Activated naive CD8-positive, alpha-beta T cell treated with anti-CD3 and anti-CD28 coated beads for 36 hours (primary cell): ENCODE results near the gene CFAP92. TPM values are rescaled to one million over a fixed set of nuclear protein-coding genes. Genes with fewer than 3 reads are reported as not detected.
"Not testable (repeated sequence)": the region's sequence is repeated elsewhere in the genome, so short reads cannot be mapped to it uniquely, and the experiment has no call there.

Experiments
- DNase-seq: peaks from one replicate; pipeline ENCODE4 v3.0.0; 2021
- H3K27ac Mint-ChIP-seq: one replicate; pipeline ENCODE4 v1.8.0; 2022; ENCODE audit warnings: mild to moderate bottlenecking, moderate library complexity, mixed read lengths
- H3K27me3 Mint-ChIP-seq: one replicate; pipeline ENCODE4 v1.8.0; 2022; ENCODE audit warnings: mild to moderate bottlenecking, mixed read lengths
- H3K36me3 Mint-ChIP-seq: one replicate; pipeline ENCODE4 v1.8.0; 2021; ENCODE audit warnings: mild to moderate bottlenecking, mixed read lengths
- H3K4me1 Mint-ChIP-seq: one replicate; pipeline ENCODE4 v1.8.0; 2021; ENCODE audit warnings: mixed read lengths
- H3K4me3 Mint-ChIP-seq: one replicate; pipeline ENCODE4 v1.8.0; 2022; ENCODE audit warnings: mild to moderate bottlenecking, moderate library complexity, mixed read lengths
- H3K9me3 Mint-ChIP-seq: one replicate; pipeline ENCODE4 v1.8.0; 2022; ENCODE audit warnings: mixed read lengths
- total RNA-seq, 2 experiments: library from RNA; stranded (reverse); gene quantifications; one replicate each; pipeline ENCODE4 v1.2.3, GENCODE V29; 2021

Gene CFAP92
- total RNA-seq, 2 experiments from 2014 or later = 0.40 to 0.56 TPM

- H3K9me3 Mint-ChIP-seq = no peaks in the 10 kb centered on the region
- H3K27ac Mint-ChIP-seq = no peak overlapping the region
- DNase-seq = no peak
- H3K4me3 Mint-ChIP-seq = no peak overlapping the region
- peaks cover 19% of the 10 kb centered on the region for H3K4me1 Mint-ChIP-seq
- peaks cover 9% of the 10 kb centered on the region for H3K36me3 Mint-ChIP-seq
- H3K27me3 Mint-ChIP-seq = no peaks in the 10 kb centered on the region
These were observed 120.4 kb downstream of the CFAP92 start for GRCh38 chr3:128873244-128874022.

- Mint-ChIP-seq H3K27me3 (no peaks in the 10 kb centered on the region), H3K4me1 (peaks cover 15% of the 10 kb centered on the region), H3K4me3 (no peak overlapping the region), H3K36me3 (peaks cover 6% of the 10 kb centered on the region), H3K9me3 (no peaks in the 10 kb centered on the region), H3K27ac (no peak overlapping the region)
- DNase-seq = no peak
These were observed 121.1 kb downstream of the CFAP92 start for GRCh38 chr3:128872744-128873143.

- Mint-ChIP-seq H3K4me3 (no peak overlapping the region), H3K36me3 (peaks cover 2% of the 10 kb centered on the region), H3K27ac (no peak overlapping the region), H3K27me3 (no peaks in the 10 kb centered on the region), H3K9me3 (no peaks in the 10 kb centered on the region), H3K4me1 (peaks cover 10% of the 10 kb centered on the region)
- no peak for DNase-seq
These were observed 121.6 kb downstream of the CFAP92 start for GRCh38 chr3:128872282-128872681.

- Mint-ChIP-seq H3K9me3 (no peaks in the 10 kb centered on the region), H3K27me3 (no peaks in the 10 kb centered on the region), H3K4me3 (no peak overlapping the region), H3K36me3 (peaks cover 2% of the 10 kb centered on the region), H3K4me1 (peaks cover 4% of the 10 kb centered on the region), H3K27ac (no peak overlapping the region)
- no peak for DNase-seq
These were observed 123.5 kb downstream of the CFAP92 start for GRCh38 chr3:128870347-128870746.

GRCh38 chr3:128867200-128868125 lies 126.4 kb downstream of the CFAP92 start:
- no peak for DNase-seq
- Mint-ChIP-seq H3K27ac (no peak overlapping the region), H3K36me3 (peaks cover 2% of the 10 kb centered on the region), H3K9me3 (no peaks in the 10 kb centered on the region), H3K4me3 (no peak overlapping the region), H3K27me3 (no peaks in the 10 kb centered on the region), H3K4me1 (peaks cover 3% of the 10 kb centered on the region)

- not testable (repeated sequence) for H3K27ac Mint-ChIP-seq, H3K4me3 Mint-ChIP-seq, DNase-seq, H3K4me1 Mint-ChIP-seq, H3K27me3 Mint-ChIP-seq
- H3K36me3 Mint-ChIP-seq = peaks cover 23% of the 10 kb centered on the region
- H3K9me3 Mint-ChIP-seq = peaks cover 13% of the 10 kb centered on the region
These were observed 128.7 kb downstream of the CFAP92 start for GRCh38 chr3:128864849-128865804.

GRCh38 chr3:128864351-128864811 lies 129.5 kb downstream of the CFAP92 start:
- Mint-ChIP-seq H3K27me3 (no peaks in the 10 kb centered on the region), H3K27ac (no peak overlapping the region), H3K4me1 (peaks cover 3% of the 10 kb centered on the region), H3K4me3 (no peak overlapping the region), H3K36me3 (peaks cover 28% of the 10 kb centered on the region), H3K9me3 (peaks cover 19% of the 10 kb centered on the region)
- no peak for DNase-seq

- peaks cover 27% of the 10 kb centered on the region for H3K9me3 Mint-ChIP-seq
- no peak for DNase-seq
- H3K4me3 Mint-ChIP-seq = no peak overlapping the region
- H3K36me3 Mint-ChIP-seq = peaks cover 35% of the 10 kb centered on the region
- no peak overlapping the region for H3K27ac Mint-ChIP-seq
- no peaks in the 10 kb centered on the region for H3K27me3 Mint-ChIP-seq
- peaks cover 3% of the 10 kb centered on the region for H3K4me1 Mint-ChIP-seq
These were observed 130.3 kb downstream of the CFAP92 start for GRCh38 chr3:128863560-128863959.

- no peak for DNase-seq
- no peak overlapping the region for H3K27ac Mint-ChIP-seq
- peaks cover 39% of the 10 kb centered on the region for H3K36me3 Mint-ChIP-seq
- no peak overlapping the region for H3K4me3 Mint-ChIP-seq
- no peaks in the 10 kb centered on the region for H3K4me1 Mint-ChIP-seq
- H3K9me3 Mint-ChIP-seq = peaks cover 38% of the 10 kb centered on the region
- no peaks in the 10 kb centered on the region for H3K27me3 Mint-ChIP-seq
These were observed 132.4 kb downstream of the CFAP92 start for GRCh38 chr3:128861491-128861890.

Other genes with a start within 250 kb of the CFAP92 start
- gene ACAD9, start 114.5 kb downstream of the CFAP92 start, total RNA-seq = 10 to 100 TPM; 47.5 to 47.6 TPM
- gene EFCC1, start 7.2 kb upstream of the CFAP92 start, total RNA-seq = under 1 TPM; 0.18 to 0.45 TPM
- gene GP9, start 66.7 kb upstream of the CFAP92 start, total RNA-seq = not detected
- gene RAB43, start 127.7 kb upstream of the CFAP92 start, total RNA-seq = 10 to 100 TPM; 36.9 to 38.8 TPM
- 10 to 100 TPM; 77.7 to 80.1 TPM for gene ISY1, start 167.0 kb upstream of the CFAP92 start, total RNA-seq
- gene CNBP, start 189.8 kb upstream of the CFAP92 start, total RNA-seq = 100 to 1,000 TPM; 483 to 487 TPM